ENCODE results near the gene DCST2.

DNA sequence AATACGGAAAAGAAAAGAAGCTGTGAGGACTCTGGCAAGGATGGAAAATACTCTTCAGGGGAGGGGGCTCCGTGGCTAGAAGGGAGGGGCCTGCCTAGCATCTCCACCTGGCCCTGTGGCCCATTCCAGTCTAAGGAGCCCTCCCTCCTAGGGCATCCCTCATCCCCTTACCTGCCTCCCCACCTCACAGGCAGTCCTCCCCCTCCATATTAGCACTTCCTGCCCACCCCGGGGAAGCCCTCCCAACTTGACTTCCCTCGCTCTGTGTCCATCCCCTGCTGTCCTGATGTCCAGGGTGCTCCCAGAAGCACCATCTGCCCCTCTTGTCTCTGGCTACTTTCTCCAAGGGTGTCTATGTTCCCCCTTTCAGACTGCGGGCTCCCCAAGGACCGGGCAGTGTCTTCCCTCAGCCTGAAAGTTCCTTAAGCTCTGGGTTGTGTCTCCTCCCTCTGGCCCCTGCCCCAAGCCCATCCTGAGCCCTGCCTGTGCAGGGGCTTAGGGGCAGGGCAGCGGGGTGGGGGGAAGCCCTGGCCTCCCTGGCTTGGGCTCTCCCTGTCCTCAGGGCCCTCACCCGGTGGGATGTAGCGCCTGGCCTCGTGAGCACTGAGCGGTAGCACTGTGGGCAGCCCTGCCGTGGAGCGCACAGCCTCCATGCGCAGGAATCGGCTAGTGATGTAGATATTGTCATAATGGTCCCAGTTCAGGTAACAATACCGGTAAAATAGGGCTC lies 3.9 kb downstream of the DCST2 start:
- TF ChIP-seq, protein P1, sequence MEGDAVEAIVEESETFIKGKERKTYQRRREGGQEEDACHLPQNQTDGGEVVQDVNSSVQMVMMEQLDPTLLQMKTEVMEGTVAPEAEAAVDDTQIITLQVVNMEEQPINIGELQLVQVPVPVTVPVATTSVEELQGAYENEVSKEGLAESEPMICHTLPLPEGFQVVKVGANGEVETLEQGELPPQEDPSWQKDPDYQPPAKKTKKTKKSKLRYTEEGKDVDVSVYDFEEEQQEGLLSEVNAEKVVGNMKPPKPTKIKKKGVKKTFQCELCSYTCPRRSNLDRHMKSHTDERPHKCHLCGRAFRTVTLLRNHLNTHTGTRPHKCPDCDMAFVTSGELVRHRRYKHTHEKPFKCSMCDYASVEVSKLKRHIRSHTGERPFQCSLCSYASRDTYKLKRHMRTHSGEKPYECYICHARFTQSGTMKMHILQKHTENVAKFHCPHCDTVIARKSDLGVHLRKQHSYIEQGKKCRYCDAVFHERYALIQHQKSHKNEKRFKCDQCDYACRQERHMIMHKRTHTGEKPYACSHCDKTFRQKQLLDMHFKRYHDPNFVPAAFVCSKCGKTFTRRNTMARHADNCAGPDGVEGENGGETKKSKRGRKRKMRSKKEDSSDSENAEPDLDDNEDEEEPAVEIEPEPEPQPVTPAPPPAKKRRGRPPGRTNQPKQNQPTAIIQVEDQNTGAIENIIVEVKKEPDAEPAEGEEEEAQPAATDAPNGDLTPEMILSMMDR (IDR thresholded peaks at IDR 0.05; ENCODE audit: low read depth, low read length), result no peak
- TF ChIP-seq POLR2A (IDR thresholded peaks at IDR 0.05; ENCODE audit: extremely low read depth, insufficient read length), result no peak
- TF ChIP-seq, protein P2, sequence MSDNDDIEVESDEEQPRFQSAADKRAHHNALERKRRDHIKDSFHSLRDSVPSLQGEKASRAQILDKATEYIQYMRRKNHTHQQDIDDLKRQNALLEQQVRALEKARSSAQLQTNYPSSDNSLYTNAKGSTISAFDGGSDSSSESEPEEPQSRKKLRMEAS (IDR thresholded peaks at IDR 0.05; ENCODE audit: low read depth, low read length), result no peak
- no peak for TF ChIP-seq MYC (IDR thresholded peaks at IDR 0.05; ENCODE audit: low read depth, low read length)

Measured in NB4 (cell line).